ENCODE measurements around the gene DUSP3. TPM values are rescaled to one million over a fixed set of nuclear protein-coding genes. Genes with fewer than 3 reads are reported as not detected.
"Not testable (repeated sequence)": the region's sequence is repeated elsewhere in the genome, so short reads cannot be mapped to it uniquely, and the experiment has no call there.

The DUSP3 gene
- total RNA-seq, 2 experiments from 2014 or later, result 12.2 to 13.5 TPM

DNA sequence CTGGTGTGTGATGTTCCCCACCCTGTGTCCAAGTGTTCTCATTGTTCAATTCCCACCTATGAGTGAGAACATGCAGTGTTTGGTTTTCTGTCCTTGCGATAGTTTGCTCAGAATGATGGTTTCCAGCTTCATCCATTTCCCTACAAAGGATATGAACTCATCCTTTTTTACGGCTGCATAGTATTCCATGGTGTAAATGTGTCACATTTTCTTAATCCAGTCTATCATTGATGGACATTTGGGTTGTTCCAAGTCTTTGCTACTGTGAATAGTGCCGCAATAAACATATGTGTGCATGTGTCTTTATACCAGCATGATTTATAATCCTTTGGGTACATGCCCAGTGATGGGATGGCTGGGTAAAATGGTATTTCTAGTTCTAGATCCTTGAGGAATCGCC, 13.9 kb upstream of the DUSP3 start:
- H3K36me3 Mint-ChIP-seq (ENCODE audit: low read depth); H3K27me3 Mint-ChIP-seq (ENCODE audit: low read depth); H3K27ac Mint-ChIP-seq; CTCF ChIA-PET; DNase-seq; H3K9me3 Mint-ChIP-seq; H3K4me1 Mint-ChIP-seq (ENCODE audit: low read depth); H3K4me3 Mint-ChIP-seq: not testable (repeated sequence)
- intact Hi-C loops (cut with micrococcal nuclease), result loop anchor here (5.0 kb wide), 1 partner anchor 55 kb away; the partner anchor contains the start of gene CD300LG

DNA sequence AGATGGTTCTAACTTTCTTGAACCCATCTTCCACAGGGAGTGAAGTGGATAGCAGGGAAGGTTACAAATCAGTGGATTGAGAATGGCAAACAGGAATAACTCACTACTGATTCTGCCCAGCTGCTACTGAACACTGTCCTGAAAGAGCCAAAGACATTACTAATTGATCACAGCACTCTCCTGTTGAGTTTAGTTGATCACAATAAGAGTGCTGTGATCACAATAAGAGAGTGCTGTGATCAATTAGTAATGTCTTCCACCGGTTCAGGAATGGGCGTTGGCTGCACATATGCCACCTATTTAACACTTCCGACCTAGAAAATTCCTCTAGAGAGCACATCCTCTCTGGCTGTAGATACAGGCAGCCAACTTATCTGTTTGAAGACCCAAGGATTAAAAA, 12.8 kb upstream of the DUSP3 start:
- CTCF ChIA-PET, result interaction anchor here (0.6 kb wide), 1 partner anchor 544 kb away, joined by 3 read pairs; no protein-coding TSS in a partner anchor
- Mint-ChIP-seq H3K4me3 (no peak overlapping the region), H3K9me3 (peaks cover 1% of the 10 kb centered on the region), H3K36me3 (ENCODE audit: low read depth) (no peaks in the 10 kb centered on the region), H3K27me3 (ENCODE audit: low read depth) (peaks cover 3% of the 10 kb centered on the region), H3K4me1 (ENCODE audit: low read depth) (no peaks in the 10 kb centered on the region), H3K27ac (no peak overlapping the region)
- DNase-seq, result no peak
- intact Hi-C loops (cut with micrococcal nuclease), result loop anchor here (5.0 kb wide), 1 partner anchor 56 kb away; the partner anchor contains the start of gene CD300LG

DNA sequence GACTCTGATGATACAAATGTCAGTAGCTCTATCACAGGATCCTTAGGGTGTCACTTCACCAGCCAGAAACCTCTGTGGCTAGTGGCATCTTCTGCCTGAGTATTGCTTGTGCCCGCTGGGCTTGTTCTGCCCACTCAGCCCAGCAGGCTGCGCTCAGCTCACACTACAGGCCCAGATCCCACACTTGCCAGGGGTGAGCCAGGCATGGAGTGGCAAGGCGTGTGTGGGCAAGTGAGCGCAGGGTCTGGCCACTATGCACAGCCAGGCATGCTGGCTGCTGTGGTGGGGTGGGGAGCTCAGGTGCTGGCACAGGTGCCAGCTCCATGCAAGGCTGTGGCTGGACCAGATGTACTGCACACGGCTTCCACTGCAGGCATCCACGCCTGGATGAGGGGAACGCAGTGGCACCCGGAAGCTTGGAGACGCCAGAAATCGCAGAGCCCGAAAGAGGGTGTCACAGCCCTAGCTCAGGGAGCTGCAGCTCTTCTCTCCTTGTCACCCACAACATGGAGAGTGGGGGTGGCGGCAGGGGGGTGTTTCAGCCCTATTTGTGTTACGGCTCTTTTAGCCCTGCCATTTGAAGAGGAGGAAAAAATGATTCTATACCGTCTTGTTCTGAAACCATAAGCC, 11.6 kb upstream of the DUSP3 start:
- peaks cover 1% of the 10 kb centered on the region for H3K9me3 Mint-ChIP-seq
- no peaks in the 10 kb centered on the region for H3K27me3 Mint-ChIP-seq (ENCODE audit: low read depth)
- DNase-seq, result no peak
- intact Hi-C loops (cut with micrococcal nuclease), result loop anchor here (5.0 kb wide), 1 partner anchor 57 kb away; the partner anchor contains the start of gene CD300LG
- H3K4me1 Mint-ChIP-seq (ENCODE audit: low read depth), result no peaks in the 10 kb centered on the region
- CTCF ChIA-PET, result interaction anchor here (0.6 kb wide), 1 partner anchor 29 kb away, joined by 4 read pairs; no protein-coding TSS in a partner anchor
- H3K36me3 Mint-ChIP-seq (ENCODE audit: low read depth), result no peaks in the 10 kb centered on the region
- H3K27ac Mint-ChIP-seq, result no peak overlapping the region
- no peak overlapping the region for H3K4me3 Mint-ChIP-seq

DNA sequence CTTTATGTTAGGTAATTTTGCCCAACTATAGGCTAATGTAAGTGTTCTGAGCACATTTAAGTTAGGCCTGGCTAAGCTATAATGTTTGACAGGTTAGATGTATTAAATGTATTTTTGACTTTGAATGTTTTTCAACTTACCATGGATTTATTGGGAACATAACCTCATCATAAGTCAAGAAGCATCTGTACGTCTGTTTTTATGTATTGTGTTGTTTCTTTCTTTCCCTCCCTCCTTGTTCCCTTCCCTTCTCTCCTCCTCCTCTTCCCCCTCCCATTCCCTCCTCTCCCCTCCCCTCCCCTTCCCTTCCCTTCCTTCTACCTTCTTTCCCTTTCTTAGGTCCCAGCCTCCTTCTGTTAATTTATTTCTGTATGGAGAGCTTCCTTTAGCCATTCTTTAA, 10.7 kb upstream of the DUSP3 start:
- no peaks in the 10 kb centered on the region for H3K4me1 Mint-ChIP-seq (ENCODE audit: low read depth)
- DNase-seq, result no peak
- CTCF ChIA-PET, result interaction anchor here (0.6 kb wide), 1 partner anchor 28 kb away, joined by 4 read pairs; no protein-coding TSS in a partner anchor
- H3K36me3 Mint-ChIP-seq (ENCODE audit: low read depth), result no peaks in the 10 kb centered on the region
- peaks cover 1% of the 10 kb centered on the region for H3K9me3 Mint-ChIP-seq
- H3K27ac Mint-ChIP-seq, result no peak overlapping the region
- H3K4me3 Mint-ChIP-seq, result no peak overlapping the region
- intact Hi-C loops (cut with micrococcal nuclease), result loop anchor here (5.0 kb wide), 1 partner anchor 43 kb away; the partner anchor contains the start of gene MPP3
- no peaks in the 10 kb centered on the region for H3K27me3 Mint-ChIP-seq (ENCODE audit: low read depth)

DNA sequence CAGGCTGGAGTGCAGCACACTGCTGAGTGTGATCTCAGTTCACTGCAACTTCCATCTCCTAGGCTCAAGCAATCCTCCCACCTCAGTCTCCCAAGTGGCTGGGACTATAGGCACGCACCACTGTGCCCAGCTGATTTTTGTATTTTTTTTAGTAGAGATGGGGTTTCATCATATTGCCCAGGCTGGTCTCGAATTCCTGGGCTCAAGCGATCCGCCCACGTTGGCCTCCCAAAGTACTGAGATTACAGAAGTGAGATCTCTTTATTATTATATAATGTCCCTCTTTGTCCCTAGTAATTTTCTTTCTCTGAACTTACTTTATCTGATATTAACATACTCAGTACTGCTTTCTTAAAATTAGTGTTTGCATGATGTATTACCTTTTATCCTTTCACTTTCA, 9.8 kb upstream of the DUSP3 start:
- Mint-ChIP-seq H3K4me1 (ENCODE audit: low read depth) (no peaks in the 10 kb centered on the region), H3K36me3 (ENCODE audit: low read depth) (no peaks in the 10 kb centered on the region), H3K27me3 (ENCODE audit: low read depth) (no peaks in the 10 kb centered on the region), H3K4me3 (no peak overlapping the region), H3K27ac (no peak overlapping the region), H3K9me3 (peaks cover 1% of the 10 kb centered on the region)
- intact Hi-C loops (cut with micrococcal nuclease), result loop anchor here (5.0 kb wide), 1 partner anchor 44 kb away; the partner anchor contains the start of gene MPP3
- CTCF ChIA-PET, result no interaction called here
- no peak for DNase-seq

DNA sequence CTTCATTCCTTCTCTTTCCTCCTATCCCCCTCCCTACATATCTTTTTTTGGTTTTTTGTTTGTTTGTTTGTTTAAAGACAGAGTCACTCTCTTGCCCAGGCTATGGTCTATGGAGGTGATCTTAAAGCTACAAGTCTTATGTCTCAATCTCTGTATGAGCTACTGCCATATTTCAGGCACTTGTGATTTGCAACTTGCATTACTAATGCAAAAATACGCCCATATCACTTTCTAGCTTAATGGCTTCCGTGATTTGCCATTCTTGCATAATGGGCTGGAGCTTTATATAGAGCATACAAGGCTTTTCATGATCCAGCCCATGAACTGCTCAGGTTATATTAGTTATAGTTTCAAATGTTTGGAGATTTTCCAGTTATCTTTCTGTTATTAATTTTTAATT, 9.0 kb upstream of the DUSP3 start:
- Mint-ChIP-seq H3K9me3 (no peaks in the 10 kb centered on the region), H3K4me1 (ENCODE audit: low read depth) (no peaks in the 10 kb centered on the region), H3K4me3 (no peak overlapping the region), H3K27me3 (ENCODE audit: low read depth) (peaks cover 5% of the 10 kb centered on the region), H3K36me3 (ENCODE audit: low read depth) (no peaks in the 10 kb centered on the region), H3K27ac (no peak overlapping the region)
- no peak for DNase-seq
- intact Hi-C loops (cut with micrococcal nuclease), result loop anchor here (5.0 kb wide), 1 partner anchor 45 kb away; the partner anchor contains the start of gene MPP3
- CTCF ChIA-PET, result interaction anchor here (0.6 kb wide), 1 partner anchor 20 kb away, joined by 4 read pairs; no protein-coding TSS in a partner anchor

DNA sequence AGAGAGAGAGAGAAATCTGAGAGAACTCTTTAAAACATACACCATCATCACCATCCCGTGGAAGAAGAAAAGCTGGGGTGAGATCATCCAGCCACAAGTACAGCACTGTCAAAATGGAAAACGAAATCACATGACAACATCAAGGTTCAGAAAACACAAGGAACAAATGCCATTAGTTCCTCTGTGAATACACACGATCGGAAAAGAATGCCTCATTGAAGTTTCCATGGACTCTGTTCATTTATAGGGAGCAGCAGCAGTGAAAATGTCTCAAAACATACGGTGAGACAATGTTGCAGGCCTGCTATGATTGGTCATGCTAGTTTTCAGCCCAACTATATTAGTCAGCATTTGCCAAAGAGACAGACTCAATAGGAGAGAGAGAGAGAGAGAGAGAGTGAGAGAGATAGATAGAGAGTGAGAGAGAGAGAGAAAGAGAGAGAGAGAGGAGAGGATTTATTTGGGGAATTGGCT, 5.9 kb upstream of the DUSP3 start:
- intact Hi-C loops (cut with micrococcal nuclease), result loop anchor here (5.0 kb wide), 1 partner anchor 48 kb away; the partner anchor contains the start of gene MPP3
- Mint-ChIP-seq H3K27me3 (ENCODE audit: low read depth) (peaks cover 13% of the 10 kb centered on the region), H3K36me3 (ENCODE audit: low read depth) (no peaks in the 10 kb centered on the region), H3K27ac (no peak overlapping the region), H3K4me3 (no peak overlapping the region), H3K4me1 (ENCODE audit: low read depth) (no peaks in the 10 kb centered on the region), H3K9me3 (no peaks in the 10 kb centered on the region)
- no peak for DNase-seq
- CTCF ChIA-PET, result interaction anchor here (0.7 to 0.8 kb wide), 2 partner anchors 19 to 224 kb away, joined by 3 to 5 read pairs; no protein-coding TSS in a partner anchor

DNA sequence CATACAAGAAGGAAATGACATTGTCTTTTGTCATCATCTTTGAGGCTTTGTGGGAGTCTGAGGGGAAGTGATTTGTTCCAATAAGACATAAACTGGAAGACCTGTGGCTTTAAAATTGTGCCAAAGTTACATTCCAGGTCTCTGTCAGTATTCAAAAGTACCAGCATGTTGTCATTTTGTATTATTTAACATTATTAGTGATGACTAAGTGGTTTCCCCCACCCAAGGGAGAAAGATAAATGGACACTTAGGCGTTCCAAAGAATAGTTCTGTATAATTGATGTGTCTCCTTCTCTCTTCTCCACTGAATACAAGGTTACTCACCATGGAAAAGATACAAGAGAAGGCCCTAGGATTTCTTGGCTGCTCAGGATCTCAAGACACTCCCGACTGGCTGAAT, 5.3 kb upstream of the DUSP3 start:
- DNase-seq, result no peak
- Mint-ChIP-seq H3K4me1 (ENCODE audit: low read depth) (peaks cover 3% of the 10 kb centered on the region), H3K4me3 (no peak overlapping the region), H3K27ac (no peak overlapping the region), H3K27me3 (ENCODE audit: low read depth) (peaks cover 13% of the 10 kb centered on the region), H3K9me3 (no peaks in the 10 kb centered on the region), H3K36me3 (ENCODE audit: low read depth) (no peaks in the 10 kb centered on the region)
- intact Hi-C loops (cut with micrococcal nuclease), result no loop called here
- CTCF ChIA-PET, result no interaction called here

DNA sequence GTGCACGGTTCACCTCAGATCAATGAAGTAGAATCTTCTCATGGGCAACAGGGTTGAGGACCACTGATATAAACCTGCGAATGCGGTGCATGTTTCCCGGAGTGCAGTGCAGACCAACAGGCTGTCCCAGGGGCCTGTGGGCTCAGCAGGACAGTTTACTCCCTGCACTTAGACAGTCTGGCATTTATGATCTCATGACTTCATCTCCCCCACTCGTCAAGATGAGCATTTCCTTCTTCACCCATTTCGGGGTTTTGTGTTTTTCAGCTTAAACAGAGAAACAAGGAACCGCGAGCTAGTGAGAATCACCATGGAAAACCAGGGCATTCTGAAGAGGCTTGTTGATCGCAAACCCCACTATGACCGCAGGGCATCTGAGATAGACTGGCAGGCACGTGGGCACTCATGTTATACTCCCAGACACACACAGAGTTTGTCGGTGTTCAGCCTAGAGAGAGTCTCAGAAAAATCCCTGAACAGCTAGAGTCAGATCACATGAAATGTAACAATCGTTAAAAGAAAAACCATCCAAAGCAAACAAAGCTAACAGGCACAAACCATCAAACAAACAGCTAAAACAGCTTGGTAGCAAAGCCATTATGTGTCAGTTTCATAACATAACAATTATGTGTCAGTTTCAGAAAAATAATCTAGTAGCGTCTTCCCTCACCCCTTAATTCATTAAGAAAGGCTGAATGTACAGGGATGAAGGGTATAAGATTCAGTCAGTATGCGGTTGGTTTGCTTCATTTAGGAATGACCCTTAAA, 4.3 kb upstream of the DUSP3 start:
- CTCF ChIA-PET, result interaction anchor here (0.7 to 2.4 kb wide), 2 partner anchors 16 to 23 kb away, joined by 4 to 10 read pairs; no protein-coding TSS in a partner anchor
- peaks cover 13% of the 10 kb centered on the region for H3K27me3 Mint-ChIP-seq (ENCODE audit: low read depth)
- intact Hi-C loops (cut with micrococcal nuclease), result no loop called here
- DNase-seq, result no peak
- H3K27ac Mint-ChIP-seq, result no peak overlapping the region
- no peaks in the 10 kb centered on the region for H3K36me3 Mint-ChIP-seq (ENCODE audit: low read depth)
- no peaks in the 10 kb centered on the region for H3K9me3 Mint-ChIP-seq
- H3K4me3 Mint-ChIP-seq, result no peak overlapping the region
- peaks cover 4% of the 10 kb centered on the region for H3K4me1 Mint-ChIP-seq (ENCODE audit: low read depth)

DNA sequence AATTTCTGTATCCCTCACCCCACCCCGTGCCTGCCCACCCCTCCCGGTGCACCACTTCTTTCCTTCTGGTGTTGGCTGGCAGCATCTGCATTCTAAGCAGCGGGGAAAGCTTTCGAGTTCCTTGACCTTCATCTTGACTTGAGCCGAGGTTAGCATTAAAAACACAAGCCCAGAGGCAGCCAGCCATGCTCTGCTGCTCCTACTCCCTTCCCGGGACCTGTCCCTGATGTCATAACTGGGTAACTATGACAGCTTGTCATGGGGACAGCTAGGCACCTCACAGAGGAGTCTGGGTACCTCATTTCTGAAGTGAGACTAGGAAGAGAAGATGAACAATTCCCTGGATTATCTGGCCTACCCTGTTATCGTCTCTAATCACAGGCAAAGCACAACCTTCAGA, 1.4 kb upstream of the DUSP3 start, which contains the start of gene CFAP97D1:
TSS of gene CFAP97D1 (plus strand) at position 301 of the 400 bp plus-strand sequence. CDS start at position 329, 28 bp downstream.
- CTCF ChIA-PET, result interaction anchor here (0.7 to 0.8 kb wide), 2 partner anchors 13 to 14 kb away, joined by 3 to 4 read pairs; no protein-coding TSS in a partner anchor
- H3K27me3 Mint-ChIP-seq (ENCODE audit: low read depth), result peaks cover 13% of the 10 kb centered on the region
- intact Hi-C loops (cut with micrococcal nuclease), result no loop called here

DNA sequence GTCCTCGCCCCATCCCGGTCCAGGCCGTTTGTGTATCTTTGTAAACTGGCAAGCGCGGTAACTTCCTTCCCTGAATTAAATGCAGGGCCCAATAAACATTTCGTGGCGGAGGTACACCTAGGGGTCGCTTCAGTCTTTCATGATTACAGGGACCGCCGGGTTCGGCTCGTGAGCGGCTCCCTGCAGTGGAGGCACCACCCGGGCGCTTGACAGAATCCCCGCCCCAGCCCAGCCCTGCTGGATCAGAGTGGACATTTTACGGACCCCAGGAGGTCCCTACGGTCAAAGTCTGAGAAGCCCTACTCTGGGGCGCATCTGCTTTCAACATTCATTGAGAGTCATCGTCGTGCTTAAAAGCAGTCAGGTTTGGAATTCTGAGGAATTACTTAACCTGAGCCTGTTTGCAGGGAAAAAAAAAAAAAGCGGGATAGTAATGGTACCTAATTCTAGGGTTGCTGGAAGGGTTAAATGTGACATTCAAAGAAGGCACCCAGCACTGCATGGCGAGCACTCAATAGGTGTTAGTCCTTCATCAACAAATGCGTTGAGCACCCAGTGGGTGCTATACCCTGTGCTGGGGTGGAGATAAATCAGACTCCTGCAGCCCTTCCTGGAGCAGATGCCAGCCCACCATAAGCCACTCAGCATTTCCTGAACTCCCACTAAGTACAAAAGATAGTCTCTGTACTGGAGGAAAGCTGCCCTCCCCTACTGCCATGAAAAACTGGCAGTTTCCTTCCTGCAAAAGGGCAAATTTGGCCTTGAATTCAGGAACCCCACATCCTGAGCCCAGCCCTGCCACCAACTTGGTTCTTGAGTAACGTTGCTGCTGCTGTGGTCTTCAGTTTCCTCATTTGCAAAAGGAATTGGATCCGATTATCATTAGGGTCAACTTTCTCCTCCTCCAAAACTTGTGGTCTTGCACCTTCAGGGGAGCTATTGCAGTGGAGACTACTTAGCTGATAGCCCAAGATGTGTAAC, 658 bp upstream of the DUSP3 start:
- Mint-ChIP-seq H3K27ac (no peak overlapping the region), H3K27me3 (ENCODE audit: low read depth) (peaks cover 13% of the 10 kb centered on the region), H3K4me1 (ENCODE audit: low read depth) (peaks cover 9% of the 10 kb centered on the region), H3K36me3 (ENCODE audit: low read depth) (peaks cover 1% of the 10 kb centered on the region), H3K9me3 (no peaks in the 10 kb centered on the region), H3K4me3 (peak overlapping the region; percentile 70)
- no peak for DNase-seq
- CTCF ChIA-PET, result interaction anchor here (0.8 to 1.0 kb wide), 3 partner anchors 12 to 14 kb away, joined by 3 to 4 read pairs (median 4); no protein-coding TSS in a partner anchor
- intact Hi-C loops (cut with micrococcal nuclease), result loop anchor here (2.0 kb wide), 1 partner anchor 67 kb away; the partner anchor contains the start of gene CD300LG

More for the DNA sequence above, 1.4 kb upstream of the DUSP3 start, which contains the start of gene CFAP97D1:
- Mint-ChIP-seq H3K4me1 (ENCODE audit: low read depth) (peaks cover 9% of the 10 kb centered on the region), H3K4me3 (peak within 1 kb of the TSS; percentile 70), H3K36me3 (ENCODE audit: low read depth) (no peaks in the 10 kb centered on the region), H3K27ac (no peak within 1 kb of the TSS), H3K9me3 (no peaks in the 10 kb centered on the region)
- no peak for DNase-seq
